Bone marrow (tissue), 2 donors: ENCODE results near the gene TNRC6A.
A peak's percentile ranks its signal among the peaks of the same experiment; 100 is the strongest.
"Not testable (repeated sequence)": the region's sequence is repeated elsewhere in the genome, so short reads cannot be mapped to it uniquely, and the experiment has no call there.

Experiments used
- DNase-seq, 2 donors: peaks; one replicate each; lab custom pipeline; 2025; lab: John Stamatoyannopoulos, UW

Gene TNRC6A

DNA sequence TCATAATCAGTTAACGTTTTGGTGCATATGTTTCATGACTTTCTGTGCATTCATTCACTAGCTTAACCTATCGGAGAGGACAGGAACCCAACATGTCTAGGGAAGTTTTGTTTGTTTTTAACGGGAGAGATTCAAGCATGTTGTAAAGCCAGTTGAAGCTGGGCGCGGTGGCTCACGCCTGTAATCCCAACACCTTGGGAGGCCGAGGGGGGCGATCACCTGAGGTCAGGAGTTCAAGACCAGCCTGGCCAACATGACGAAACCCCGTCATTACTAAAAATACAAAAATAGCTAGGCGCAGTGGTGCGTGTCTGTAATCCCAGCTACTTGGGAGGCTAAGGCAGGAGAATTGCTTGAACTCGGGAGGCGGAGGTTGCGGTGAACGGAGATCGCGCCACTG, 1.4 kb upstream of the TNRC6A start:
- no peak for DNase-seq

DNA sequence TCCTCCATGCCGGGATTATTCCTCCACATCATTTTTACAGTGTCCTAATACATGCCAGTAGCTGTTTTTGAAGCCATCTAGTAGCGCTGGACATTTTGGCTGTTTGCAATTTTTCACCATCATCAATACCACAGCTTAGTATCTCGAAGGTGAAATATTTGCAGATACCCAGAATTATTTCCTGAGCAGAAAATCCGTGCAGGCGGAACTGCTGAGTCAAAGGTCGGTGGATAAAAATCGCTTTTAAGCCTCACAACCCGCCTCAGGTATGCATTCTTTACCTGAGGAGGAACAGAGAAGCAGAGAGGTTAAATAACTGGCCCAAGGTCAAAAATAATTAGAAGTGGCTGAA, 584 bp upstream of the TNRC6A start:
- no peak for DNase-seq

DNA sequence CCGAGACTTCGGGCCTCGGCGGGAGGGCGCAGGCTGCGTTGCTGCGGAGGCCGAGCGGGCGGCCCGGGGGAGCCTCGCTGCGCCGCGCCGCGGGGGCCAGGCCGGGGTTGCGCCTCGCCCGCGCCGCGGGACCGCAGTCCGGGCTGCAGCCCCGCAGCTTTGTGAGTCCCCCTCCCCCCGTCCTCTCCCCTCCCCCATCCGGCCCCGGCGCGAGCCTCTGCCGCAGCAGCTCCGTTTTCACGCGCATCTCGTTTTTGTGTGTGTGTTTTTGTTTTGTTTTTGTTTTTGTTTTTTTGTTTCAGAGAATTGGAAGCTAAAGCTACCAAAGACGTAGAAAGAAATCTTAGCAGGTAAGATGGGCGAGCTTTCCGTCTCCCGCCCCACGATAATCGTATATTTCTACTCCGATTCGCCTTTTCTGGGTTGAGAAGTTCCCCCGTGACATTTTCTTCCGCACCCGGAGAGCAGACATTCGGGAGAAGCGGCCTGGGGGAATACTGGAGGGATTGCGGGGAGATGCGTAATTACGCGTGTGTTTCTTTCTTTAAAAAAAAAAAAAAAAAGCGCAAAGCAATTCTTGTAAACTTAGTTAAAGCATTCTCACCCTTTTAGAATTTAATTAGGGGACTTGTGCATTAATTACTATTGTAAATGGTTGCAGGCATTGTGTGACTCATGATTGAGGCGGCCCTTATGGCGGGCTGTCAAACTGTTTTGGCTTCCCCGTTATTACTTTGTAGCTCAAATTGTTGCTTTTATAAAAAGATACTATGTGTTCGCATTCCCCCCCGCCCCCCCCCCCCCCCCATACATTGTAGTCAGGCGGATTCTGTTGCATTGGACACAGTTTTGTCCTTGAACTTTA, 732 bp downstream of the TNRC6A start:
- no peak for DNase-seq

DNA sequence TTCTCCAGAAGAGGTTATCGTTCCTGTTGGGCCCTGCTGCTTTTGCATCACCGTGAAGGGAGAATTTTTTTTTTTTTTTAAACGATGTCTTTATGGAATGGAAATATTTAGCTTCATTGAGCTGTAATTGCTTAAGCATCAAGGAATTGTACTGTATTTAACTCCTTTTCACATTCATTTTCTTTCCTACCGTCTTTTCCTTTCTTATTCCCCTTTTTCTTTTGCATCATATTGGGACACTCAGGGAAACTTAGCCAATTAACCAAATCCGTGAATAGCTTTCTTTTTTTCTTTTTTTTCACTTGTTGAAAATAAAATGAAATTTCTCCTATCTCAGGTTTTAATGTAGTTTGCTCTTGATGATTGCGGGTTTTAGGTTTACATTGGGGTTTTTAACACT, 1.5 kb downstream of the TNRC6A start:
- no peak for DNase-seq

DNA sequence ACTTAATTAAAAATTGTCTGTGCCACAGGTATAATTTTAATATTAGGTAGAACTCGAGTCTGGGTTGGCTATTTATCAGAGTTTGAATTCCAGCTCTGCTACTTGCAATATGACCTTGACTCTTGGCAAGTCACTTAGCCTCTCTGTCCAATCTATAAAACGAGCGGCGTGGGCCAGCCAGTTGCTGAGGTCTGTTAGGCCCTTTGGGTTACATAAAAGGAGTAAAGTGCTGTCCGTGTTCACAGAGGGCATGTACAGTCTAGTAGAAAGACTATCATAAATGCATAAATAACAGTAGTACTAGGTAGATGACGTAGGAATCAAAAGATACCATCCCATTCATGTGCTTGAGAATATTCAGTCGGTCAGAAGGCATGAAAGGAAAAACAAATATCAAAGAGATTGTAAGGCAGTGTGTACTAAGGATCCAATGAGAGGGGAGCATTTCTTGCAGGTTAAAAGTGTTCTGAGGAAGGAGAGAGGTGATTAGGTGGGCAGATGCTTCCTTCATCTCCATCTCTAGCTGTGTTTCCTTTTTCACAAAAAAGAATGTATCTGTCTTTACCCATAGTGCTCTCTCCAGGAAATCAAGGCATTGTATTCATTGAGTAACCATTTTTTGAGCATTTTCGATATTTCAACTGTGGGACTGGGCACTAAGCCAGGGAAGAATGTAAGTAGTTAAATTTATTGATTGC, 2.4 kb downstream of the TNRC6A start:
- DNase-seq = no peak

DNA sequence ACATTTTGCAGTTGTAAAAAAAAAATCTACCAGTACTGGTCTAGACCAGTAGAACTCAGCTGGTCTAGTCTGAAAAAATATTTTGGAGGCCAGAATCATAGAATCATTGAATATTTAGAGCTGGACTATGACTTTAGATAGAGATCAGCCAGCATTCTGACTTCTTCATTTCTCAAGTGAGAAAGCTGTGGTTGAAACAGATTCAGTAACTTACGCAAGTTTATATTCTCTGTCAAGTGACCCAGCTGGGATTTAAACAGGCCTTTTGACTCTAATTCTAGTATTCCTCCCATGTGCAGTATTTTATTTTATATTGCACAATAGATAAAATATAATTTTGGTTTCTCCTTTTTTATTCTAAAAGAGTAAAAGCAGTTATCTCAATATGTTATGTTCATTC, 4.9 kb downstream of the TNRC6A start:
- no peak for DNase-seq

DNA sequence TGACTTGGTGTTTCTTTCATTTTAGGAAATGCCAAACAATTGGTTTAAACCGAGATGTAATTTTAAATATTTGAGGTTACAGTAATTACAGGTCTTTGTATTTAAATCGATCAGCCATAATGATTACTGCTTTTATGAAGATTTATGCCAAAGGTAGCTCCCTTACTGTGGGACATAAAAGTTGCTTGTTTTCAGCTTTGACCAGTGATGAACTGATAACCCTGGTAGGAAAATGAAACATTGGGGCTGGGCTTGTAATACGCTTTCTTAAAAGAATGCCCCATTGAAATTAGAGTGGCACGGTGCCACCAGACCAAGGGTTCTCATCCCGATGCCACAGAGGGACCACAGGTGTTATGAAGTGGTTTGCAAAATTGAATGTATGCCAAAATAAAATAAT, 7.3 kb downstream of the TNRC6A start:
- DNase-seq = no peak

DNA sequence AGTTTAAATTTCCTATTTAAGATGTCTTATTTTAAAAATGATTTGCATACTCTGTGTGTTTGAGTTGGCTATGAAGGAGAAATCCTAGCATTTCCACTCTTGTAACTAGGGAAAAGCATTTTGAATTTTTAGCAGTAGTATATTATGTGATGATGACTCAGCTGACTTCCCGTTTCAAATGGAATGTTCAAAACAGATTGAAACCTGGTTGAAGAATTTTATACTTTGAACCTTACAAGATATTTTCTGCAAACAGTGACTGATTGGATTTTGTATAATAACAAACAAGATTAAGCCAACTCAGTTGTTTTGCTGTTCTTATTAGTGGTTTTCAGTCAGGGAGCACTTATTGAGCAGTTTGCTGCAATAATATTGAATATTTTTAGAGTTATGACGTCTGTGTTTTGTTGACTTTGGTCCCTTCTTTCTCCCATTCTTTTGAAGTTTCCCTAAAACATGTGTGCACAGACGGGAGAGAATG, 8.0 kb downstream of the TNRC6A start:
- no peak for DNase-seq

DNA sequence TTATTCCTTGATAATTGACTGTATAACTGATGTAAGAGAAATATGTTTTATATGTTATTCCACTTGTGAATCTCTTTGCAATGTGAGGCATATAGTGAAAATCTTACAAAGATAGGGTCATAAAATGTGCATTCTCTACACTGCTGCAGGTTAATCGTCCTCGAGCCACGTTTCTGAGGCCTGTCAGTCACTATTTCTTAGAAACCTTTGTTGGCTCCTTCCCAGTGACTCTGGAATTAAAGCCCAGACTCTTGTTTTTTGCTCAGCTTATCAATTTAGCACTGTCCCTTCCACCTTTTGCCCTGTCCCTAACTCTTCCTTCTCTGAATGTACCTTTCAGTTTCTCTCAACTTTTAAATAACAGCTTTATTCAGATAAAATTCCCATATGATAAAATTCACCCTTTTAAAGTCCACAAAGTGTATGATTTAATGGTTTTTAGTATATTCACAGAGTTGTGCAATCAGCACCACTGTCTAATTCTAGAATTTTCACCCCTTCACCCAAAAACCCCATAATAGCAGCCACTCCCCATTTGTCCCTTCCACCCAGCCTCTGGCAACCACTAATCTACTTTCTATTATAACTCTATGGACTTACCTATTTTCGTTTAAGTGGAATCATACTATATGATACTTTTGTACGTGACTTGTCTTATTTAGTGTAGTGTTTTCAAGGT, 8.6 kb downstream of the TNRC6A start:
- DNase-seq = no peak

DNA sequence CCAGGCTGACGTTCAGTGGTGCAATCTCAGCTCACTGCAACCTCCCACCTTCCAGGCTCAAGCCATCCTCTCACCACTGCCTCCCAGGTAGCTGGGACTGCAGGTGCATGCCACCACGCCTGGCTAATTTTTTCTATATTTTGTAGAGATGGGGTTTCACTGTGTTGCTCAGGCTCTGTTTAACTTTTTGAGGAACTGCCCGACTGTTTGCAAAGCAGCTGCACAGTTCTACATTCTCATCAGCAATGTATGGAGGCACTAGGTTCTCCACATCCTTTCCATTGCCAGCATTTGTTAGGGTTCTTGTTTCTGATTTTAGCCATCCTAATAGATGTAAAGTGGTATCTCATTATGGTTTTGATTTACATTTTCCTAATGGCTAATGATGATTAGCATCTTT, 9.4 kb downstream of the TNRC6A start:
- DNase-seq = no peak

DNA sequence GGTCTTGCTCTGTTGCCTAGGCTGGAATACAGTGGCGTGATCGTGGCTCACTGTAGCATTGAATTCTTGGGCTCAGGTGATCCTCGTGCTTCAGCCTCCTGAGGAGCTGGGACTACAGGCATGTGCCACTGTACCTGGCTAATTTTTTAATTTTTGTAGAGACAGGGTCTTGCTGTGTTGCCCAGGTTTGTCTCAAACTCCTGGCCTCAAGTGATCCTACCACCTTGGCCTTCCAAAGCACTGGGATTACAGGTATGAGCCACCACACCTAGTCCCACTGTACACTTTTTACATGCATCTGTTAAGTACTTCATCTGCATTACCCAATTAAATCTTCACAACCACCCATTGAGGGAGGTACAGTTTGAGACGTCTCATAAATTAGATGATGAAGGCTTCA, 12.4 kb downstream of the TNRC6A start:
- DNase-seq = no peak

DNA sequence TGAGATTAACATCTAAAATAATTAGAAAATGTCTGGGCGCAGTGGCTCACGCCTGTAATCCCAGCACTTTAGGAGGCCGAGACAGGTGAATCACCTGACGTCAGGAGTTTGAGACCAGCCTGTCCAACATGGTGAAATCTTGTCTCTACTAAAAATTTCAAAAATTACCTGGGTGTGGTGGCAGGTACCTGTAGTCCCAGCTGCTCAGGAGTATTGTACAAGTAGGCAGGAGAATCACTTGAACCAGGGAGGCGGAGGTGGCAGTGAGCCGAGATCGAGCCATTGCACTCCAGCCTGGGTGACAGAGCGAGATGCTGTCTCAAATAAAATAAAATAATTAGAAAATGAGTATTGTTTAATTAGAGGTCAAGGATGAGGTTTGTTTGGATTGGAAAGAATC, 13.2 kb downstream of the TNRC6A start:
- not testable (repeated sequence) for DNase-seq

DNA sequence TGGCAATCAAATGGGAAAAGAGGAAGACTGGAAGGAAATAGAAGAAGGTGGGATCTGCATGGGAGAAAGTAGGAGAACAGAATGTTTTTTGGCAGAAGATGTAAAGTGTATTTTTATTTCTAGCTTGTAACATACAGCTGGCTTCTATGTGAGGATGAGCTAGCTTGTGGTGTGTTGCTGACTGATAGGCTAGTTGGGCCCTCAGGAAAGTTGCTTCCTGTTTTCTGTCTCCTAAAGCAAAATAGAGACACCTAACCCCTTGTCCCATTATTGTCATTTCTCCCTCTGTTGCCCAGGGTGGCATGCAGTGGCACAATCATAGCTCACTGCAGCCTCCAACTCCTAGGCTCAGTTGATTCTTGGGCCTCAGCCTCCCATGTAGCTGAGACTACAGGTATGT, 15.9 kb downstream of the TNRC6A start:
- DNase-seq = no peak

DNA sequence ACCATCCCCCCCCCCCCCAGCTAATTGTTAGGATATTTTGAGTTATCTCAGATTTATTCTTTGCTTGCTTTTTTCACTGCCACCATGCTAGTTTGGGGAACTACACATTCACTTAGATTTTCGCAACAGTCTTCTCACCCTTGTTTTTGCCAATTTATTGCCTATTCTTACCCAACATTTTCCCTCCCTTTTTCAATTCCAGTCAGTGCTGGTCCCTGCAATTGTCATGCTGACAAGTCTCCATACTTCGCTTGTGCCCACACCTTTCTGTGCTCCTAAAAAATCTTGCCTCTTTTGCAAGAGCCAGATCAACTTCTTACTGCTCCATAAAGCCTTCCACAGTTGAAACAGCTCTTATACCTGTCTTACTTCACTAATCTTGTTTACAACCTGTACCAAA, 16.3 kb downstream of the TNRC6A start:
- DNase-seq = no peak

DNA sequence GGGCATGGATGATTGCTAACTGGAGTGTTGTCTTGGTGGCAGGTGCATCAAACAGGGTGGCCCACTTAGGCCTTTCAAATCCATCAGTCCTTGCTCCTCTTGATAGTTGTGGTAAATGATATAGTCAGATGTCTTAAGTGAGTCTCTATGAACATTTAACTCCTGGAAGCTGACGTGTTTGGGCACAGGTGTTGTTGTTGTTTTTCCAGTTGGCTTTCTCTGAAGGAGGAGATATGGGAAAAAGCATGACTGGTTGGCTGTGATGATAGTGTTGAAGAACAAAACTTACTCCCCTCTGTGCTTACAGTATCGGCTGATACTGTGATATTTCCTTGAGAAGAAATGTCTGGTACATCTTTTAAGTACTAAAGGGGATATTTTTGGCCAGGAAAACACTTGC, 18.0 kb downstream of the TNRC6A start:
- DNase-seq = no peak

DNA sequence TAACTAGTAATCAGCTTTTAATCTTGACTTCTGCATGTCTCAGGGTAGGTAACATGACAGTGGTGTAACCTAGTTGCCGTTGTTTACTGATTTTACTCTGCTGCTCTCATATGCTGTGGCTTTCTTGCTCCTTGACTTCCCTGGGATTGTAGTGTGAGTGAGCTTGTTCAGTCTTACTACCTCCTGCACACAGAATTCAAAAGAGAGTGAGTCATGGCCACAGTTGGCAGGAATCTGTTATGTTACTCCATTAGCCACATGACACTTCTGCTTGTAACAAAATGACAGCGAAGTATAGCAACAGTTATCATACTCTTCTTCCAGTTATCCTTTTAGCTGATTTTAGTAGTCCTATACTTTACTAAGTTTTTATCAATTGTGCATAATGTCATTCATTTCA, 18.8 kb downstream of the TNRC6A start:
- DNase-seq = peak in 1 of 2 donors; percentile 67

DNA sequence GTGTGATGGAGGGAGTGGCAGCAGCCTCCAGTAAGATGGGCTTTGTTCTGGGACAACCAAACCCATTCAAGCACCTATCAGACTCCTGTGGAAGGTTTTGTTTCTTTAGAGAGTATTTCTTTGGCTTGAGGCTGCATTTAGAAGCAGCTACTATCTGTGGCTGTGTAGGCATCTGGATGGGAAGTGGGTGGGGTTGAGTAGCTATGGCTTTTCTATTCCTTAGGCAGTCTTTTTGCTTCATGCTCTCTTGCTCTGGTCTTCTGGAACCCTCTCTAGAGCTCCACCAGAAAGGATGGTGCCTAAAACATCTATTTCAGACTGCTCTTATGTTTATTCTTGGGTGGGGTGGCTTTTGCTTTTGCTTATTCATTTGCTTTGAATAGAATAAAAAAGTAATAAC, 19.9 kb downstream of the TNRC6A start:
- DNase-seq = no peak

DNA sequence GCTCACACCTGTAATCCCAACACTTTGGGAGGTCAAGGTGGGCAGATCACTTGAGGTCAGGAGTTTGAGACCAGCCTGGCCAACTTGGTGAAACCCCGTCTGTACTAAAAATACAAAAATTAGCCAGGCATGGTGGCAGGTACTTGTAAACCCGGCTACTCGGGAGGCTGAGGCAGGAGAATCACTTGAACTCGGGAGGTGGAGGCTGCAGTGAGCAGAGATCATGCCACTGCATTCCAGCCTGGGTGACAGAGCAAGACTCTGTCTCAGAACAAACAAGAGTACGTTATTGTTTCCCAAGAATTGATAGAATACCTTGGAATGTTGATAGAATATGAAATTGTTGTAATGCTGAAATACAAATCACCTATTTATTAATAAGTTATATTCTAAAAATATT, 20.4 kb downstream of the TNRC6A start:
- DNase-seq = not testable (repeated sequence)

DNA sequence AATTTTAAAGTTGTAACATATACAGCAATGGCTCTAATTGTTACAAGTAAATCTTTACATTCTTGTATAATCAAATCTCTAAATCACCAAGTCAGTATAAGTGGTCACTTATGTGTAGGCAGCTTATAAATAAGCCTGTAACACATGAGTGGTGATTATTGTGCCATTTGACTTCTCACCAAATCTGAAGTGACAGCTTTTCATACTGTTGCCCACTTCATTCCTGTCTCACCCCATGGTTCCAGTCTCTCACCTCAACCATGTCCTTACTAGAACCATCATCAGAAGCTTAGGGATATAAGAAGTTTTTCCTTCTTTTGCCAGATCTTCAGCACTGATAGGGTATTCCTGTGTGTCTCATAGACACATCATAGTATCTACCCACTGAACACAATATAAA, 23.5 kb downstream of the TNRC6A start:
- DNase-seq = no peak

DNA sequence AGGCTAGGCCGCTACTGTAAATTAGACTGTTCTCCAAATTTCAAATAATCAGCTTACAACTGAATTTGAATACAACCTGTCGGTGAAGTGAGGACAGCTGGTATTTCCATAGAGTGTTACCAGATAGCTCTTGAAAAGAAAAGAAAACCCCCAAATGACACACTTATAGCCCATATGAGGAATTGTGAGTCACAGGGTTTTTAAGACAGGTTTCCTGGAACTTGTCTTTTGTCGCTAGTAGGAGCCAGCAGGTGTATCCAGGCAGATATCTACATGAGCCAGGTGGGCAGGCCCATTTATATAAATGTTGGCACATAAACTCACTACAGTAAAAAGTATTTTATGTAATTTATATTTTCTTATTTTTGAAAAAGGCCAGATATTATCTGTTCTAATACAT, 24.0 kb downstream of the TNRC6A start:
- no peak for DNase-seq

DNA sequence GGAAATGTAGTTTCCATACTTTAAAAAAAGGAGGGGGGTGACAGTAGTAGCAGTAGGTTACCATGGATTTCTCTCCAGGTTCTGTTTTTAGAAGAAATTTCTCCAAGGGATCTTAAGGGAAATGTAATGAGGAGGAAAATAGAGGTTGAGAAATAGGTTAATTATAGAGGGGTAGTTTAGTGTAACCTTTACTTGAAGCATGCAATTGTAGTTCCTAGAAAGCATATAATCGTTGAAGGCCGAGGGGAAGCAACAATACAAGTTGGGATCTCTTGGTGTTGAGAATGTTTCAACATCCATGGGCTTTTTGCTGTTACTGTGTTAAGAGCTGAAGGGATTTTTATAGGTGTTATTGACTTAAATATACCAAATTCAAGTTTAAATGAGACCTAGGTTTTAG, 25.1 kb downstream of the TNRC6A start:
- DNase-seq = no peak

DNA sequence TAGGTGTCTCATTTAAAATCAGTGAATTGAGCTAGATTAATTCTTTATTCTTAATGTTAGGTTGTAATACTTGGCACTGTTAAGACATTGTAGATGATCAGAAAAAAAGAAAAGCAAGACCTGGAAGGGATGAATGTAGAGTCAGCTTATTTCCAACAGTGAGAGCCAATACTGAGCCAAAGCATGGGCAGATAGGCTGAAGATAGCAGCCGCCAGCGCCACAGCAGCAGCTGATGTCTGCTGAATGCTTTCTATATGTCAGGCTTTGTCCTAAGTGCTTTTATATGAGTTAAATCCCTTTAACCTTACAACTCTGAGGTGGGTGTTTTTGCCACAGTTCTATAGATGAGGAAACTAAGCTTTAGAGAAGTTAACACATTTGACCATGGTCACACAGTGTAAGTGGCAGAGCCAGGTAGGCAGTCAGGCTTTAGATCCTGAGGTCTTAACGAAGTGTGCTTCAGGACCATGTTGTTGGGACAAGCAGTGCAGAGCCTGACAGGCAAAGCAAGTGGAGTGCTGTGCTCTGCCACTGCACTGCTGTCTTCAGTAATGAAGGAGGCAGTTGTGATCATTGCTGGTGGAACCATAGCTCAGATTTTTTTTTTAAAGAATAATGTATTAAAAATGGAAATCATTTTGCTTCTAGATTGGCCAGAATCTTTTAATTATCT, 25.9 kb downstream of the TNRC6A start:
- no peak for DNase-seq
